HG02973 (cell line): ENCODE measurements around the gene HOPX.
"Not testable (repeated sequence)": the region's sequence is repeated elsewhere in the genome, so short reads cannot be mapped to it uniquely, and the experiment has no call there.

Experiments used
- ATAC-seq: cut with Tn5 transposase; IDR thresholded peaks from one replicate; pipeline ENCODE4 v1.9.1; 2021; ENCODE audit warnings: moderate library complexity; ENCODE audit not compliant: unreplicated experiment

The HOPX gene

DNA sequence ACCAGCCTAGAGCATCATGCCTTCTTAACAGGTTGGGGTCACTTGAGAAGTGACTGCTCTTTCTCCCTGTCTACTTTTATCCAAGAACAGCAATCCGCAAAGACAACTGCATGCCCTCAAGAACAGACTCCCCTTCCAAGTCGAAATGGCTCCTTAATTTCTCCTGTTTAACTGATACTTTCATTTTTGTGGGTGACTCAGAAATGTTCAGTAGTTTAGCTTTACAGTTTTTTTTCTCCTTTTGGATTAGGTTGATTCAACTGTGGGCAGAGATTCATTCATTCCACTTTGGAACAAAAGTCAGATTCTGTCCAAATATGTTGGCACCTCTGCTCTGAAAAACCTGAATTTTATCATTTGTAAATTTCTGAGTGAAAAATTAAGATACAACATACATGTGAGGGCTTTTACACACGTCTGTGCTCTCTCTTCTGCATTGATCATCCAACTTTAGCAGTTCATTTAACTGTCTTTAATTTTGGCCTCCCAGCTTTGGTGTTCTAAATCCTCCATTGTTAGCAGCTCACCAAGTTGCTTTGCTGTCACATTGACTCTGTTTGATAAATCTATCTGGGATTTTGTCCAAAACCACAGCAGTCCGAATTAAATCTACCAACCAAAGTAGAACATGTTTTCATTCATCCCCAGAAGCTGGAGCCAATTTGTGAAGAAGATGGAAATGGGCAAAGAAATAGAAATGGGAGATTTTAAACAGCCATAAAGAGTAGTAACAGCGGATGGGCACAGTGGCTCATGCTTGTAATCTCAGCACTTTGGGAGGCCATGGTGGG, 50.0 kb downstream of the HOPX start:
- ATAC-seq, result no peak

DNA sequence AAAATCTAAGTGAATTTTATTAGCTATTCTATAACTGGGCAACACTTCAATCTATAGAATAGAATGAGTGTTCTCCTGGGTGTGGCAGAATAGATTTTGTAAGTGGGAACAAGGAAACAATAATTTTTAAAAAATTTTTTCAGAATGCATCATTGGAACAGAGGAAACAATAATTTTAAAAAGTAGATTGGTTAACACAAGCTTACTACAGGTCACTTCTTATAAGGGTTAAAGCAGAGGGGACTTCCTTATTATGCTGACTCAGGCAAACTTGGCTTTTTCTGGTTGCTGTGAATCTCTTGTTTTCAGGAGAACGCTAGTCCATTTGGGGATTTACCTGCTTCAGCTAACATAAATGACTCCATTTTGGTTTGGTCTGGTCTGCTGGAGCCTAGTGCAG, 52.5 kb downstream of the HOPX start:
- ATAC-seq, result no peak

DNA sequence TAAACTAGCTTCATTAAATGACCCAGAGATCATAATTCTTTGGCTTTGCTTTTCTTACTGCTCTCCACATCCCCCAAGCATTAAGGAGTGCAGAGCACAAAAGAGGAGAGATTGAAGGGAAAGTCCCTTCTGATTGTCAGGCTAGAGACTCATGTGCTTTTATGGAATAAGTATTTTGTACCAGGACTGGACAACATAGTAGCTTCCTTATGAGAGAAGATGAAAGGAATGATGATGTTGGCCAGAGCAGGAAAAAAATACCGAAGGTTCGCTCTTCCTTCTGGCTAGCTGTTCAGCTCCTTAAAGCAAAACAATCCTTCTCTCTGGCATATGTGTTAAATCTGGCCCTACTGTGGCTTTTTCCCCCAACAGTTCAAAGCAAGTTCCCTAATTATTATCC, 53.1 kb downstream of the HOPX start:
- ATAC-seq, result no peak

DNA sequence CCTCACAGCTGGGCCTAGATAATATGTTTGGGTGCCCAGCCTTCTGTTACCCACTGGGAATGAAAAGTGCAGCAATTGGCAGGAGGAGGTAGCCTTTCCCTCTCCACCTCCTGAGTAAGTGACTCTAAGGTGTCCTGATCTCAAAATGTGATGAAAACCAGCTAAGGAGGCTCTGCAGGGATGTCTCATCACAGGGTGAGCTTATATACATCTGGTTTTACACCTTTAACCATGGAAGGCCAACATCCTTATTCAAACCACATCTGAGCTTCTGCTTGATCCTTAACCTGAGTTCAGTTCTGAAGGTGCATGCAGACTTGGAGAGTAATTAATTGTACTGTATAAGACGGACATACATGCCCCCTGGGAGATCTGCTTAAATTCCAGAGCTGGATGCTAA, 53.7 kb downstream of the HOPX start:
- no peak for ATAC-seq

GRCh38 chr4:56626963-56627362, 54.1 kb downstream of the HOPX start:
- ATAC-seq, result no peak

GRCh38 chr4:56626420-56626819, 54.7 kb downstream of the HOPX start:
- ATAC-seq, result no peak

DNA sequence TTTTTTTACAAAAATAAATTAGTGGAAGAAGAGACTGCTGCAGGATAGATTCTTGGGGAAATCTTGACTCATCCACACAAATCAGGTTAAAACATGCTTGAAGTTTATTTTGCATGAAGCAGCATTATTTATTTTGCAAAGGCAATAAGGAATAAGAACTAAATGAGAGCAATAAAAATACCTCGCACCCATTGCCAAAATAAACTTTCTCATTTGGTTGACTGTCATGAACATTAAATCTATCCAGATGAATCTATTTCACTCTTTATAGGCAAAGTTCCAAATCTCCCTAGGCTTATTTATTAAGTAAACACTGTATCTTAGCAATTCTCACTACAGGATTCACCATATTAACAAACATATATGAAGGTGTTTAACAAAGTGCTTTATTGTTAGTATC, 58.9 kb downstream of the HOPX start:
- ATAC-seq, result no peak

- ATAC-seq, result no peak
Measured at GRCh38 chr4:56619816-56620215, 61.3 kb downstream of the HOPX start.

- ATAC-seq, result no peak
Measured at GRCh38 chr4:56619160-56619559, 61.9 kb downstream of the HOPX start.

GRCh38 chr4:56618734-56619133, 62.4 kb downstream of the HOPX start:
- no peak for ATAC-seq

GRCh38 chr4:56613101-56613862, 67.8 kb downstream of the HOPX start:
- no peak for ATAC-seq

DNA sequence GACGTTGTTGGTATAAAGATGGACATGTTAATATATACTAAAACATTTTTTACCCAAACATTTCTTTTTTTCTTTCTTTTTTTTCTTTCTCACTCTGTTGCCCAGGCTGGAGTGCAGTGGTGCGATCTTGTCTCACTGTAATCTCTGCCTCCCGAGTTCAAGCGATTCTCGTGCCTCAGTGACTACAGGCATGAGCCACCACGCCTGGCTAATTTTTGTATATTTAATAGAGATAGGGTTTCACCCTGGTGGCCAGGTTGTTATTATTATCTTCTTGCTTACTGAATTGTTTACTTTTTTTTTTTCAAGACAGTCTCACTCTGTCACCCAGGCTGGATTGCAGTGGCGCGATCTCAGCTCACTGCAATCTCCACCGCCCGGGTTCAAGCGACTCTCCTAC, 68.8 kb downstream of the HOPX start:
- ATAC-seq, result no peak

DNA sequence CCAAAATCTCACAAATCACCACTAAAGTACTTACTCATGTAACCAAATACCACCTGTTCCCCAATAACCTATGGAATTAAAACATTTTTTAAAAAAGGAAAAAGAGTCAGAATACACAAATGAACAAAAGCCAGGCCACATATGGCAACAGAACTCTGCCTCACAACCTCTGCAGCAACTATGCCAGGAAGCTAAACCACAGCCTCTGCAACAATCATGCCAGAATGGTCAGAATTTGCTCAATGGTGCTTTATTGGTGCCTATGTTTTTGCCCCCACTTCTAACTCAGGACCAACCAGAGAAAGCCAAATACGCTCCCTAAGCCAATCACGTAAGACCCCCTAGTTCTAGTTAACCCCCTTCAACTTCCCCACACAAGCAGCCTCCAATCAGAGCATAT, 69.6 kb downstream of the HOPX start:
- ATAC-seq, result no peak

GRCh38 chr4:56610170-56610569, 70.9 kb downstream of the HOPX start:
- not testable (repeated sequence) for ATAC-seq

GRCh38 chr4:56607926-56608325, 73.2 kb downstream of the HOPX start:
- ATAC-seq, result no peak

- no peak for ATAC-seq
Measured at GRCh38 chr4:56606385-56606784, 74.7 kb downstream of the HOPX start.

- ATAC-seq, result not testable (repeated sequence)
Measured at GRCh38 chr4:56605464-56605863, 75.6 kb downstream of the HOPX start.

DNA sequence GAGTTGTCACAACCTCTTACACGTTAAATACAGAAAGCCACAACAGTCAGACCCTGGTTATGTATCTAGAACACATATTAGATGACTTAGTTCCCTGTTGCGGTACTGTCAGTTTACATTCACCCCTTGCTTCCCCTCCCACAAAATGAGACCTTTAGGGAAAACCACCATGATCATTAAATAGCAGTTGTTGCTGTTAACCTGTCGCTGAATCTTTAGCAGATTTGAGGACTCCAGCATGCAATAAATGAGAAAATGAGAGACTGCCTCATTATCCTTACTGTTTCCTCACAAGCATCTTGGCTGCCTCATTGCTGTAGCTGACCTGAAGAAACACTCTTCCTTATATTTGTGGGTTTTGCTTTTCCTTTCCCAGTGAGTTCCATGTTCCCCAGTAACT, 77.8 kb downstream of the HOPX start:
- no peak for ATAC-seq
